GM12865 (cell line): Measurements from ENCODE around the gene TNP2.

Experiments used
- DNase-seq: peaks from one replicate; pipeline ENCODE4 v3.0.0; 2010; ENCODE audit warnings: low read depth
- H3K4me3 ChIP-seq: 2 replicates; pipeline ENCODE4 v1.5.1; 2011; ENCODE audit warnings: mild to moderate bottlenecking, low read depth, low read length, control low read depth
- TF ChIP-seq, protein P1 (sequence below): IDR thresholded peaks from 2 replicates; pipeline ENCODE4 v1.5.1; 2011; ENCODE audit warnings: low read length, control low read depth, low read depth, inconsistent platforms; ENCODE audit not compliant: insufficient read depth; ENCODE audit errors: missing control alignments

TNP2 gene

GRCh38 chr16:11265124-11265523, 4.0 kb downstream of the TNP2 start:
- TF ChIP-seq, protein P1, sequence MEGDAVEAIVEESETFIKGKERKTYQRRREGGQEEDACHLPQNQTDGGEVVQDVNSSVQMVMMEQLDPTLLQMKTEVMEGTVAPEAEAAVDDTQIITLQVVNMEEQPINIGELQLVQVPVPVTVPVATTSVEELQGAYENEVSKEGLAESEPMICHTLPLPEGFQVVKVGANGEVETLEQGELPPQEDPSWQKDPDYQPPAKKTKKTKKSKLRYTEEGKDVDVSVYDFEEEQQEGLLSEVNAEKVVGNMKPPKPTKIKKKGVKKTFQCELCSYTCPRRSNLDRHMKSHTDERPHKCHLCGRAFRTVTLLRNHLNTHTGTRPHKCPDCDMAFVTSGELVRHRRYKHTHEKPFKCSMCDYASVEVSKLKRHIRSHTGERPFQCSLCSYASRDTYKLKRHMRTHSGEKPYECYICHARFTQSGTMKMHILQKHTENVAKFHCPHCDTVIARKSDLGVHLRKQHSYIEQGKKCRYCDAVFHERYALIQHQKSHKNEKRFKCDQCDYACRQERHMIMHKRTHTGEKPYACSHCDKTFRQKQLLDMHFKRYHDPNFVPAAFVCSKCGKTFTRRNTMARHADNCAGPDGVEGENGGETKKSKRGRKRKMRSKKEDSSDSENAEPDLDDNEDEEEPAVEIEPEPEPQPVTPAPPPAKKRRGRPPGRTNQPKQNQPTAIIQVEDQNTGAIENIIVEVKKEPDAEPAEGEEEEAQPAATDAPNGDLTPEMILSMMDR: no peak
- H3K4me3 ChIP-seq: no peak overlapping the region
- DNase-seq: no peak

- H3K4me3 ChIP-seq: no peak overlapping the region
- peak; percentile 40 for DNase-seq
- TF ChIP-seq, protein P1: no peak
These were observed 4.8 kb downstream of the TNP2 start for GRCh38 chr16:11264155-11264832.

- TF ChIP-seq, protein P1: no peak
- peak; percentile 66 for DNase-seq
- H3K4me3 ChIP-seq: no peak overlapping the region
These were observed 5.4 kb downstream of the TNP2 start for GRCh38 chr16:11263737-11264136.

DNA sequence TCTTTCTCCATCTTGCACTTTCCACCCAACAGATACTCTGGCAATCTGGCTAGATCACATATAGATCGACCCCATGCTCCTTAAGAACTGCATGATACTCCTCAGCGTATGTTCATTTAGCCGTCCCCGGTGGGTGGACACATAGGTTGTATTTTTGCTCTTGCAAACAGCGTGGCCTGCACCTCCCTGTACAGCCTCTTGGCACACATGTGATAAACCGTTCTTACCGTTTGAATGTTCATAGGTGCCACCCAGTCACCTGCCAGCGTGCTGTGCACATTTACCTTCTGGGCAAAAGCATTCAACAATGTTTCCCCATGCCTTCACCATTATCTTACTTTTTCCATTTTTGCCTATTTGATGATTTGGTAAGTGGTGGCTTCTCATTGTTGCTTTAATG, 6.2 kb downstream of the TNP2 start:
- TF ChIP-seq, protein P1: no peak
- DNase-seq: no peak
- no peak overlapping the region for H3K4me3 ChIP-seq

DNA sequence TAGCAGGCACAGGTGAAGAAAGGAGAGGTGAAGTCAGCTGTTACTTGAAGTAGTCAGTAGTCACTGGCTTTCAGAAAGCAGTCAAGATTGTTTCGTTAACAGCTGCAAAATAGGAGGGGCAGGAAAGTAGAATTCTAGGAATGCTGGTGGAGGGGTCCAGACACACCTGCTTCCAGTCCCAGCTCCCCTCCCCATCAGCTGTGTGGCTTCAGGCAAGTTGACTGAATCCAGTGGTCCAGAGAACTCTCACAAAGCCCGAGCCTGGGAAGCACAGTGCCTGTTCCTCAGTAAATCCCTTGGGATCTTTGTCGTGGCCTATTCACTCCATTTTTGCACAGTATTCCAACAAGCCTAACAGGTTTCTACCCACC, 8.5 kb downstream of the TNP2 start:
- DNase-seq: no peak
- H3K4me3 ChIP-seq: no peak overlapping the region
- TF ChIP-seq, protein P1: no peak

DNA sequence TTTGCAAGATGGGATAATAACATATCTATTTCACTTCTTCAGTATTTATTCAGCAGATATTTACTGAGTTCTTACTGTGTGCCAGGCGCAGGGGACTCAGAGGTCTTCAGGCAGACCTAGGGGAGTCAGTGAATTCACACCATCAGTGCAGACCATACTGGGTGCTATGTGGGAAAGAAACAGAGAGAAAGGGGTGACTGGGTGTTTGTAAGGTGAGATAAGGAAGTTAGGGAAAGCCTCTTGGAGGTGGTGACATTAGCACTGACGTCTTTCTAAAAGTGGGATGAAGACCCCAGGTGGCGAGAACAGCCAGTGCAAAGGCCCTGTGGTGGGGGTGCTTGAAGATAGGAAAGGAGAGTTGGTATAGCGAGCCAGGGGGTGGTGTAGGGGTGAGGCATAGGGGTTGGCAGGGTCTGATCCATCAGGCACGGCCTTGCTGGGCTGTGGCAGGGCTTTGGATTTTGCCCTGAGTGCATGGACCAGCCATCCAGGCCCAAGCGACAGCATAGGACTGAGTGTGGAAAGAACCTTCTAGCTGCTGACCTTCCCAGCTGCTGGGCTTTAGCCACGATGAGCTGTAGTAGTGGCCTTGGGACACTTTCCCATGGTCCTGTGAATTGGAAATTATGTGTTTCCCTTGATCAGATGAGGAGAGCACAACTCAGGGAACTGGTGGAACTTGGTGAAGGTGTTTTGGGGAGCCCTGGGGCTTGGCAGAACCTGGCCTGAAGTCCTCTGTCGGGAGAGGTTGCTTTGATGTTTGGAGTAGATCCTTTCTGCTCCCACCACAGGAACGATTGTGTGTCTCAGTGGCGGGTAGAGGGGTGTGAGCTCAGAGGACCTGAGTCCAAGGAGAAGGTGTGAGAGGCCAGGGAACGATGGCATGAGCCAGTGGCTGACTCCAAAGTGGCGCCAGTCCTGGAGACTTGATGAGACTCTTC, 9.2 kb downstream of the TNP2 start:
- TF ChIP-seq, protein P1: no peak
- no peak overlapping the region for H3K4me3 ChIP-seq

More for the DNA sequence above, 9.2 kb downstream of the TNP2 start:
- no peak for DNase-seq
